GM18870 (cell line): ENCODE results near the gene FBXW11.
"Not testable (repeated sequence)": the region's sequence is repeated elsewhere in the genome, so short reads cannot be mapped to it uniquely, and the experiment has no call there.

Source experiments
- ATAC-seq: cut with Tn5 transposase; IDR thresholded peaks from one replicate; pipeline ENCODE4 v1.9.1; 2021; ENCODE audit warnings: moderate library complexity; ENCODE audit not compliant: unreplicated experiment

The FBXW11 gene

GRCh38 chr5:171915700-171916099 is 90.7 kb downstream of the FBXW11 start:
- not testable (repeated sequence) for ATAC-seq

- no peak for ATAC-seq
These were observed 91.6 kb downstream of the FBXW11 start for GRCh38 chr5:171914726-171915338.

- no peak for ATAC-seq
These were observed 92.5 kb downstream of the FBXW11 start for GRCh38 chr5:171913987-171914273.

GRCh38 chr5:171911152-171911551 is 95.3 kb downstream of the FBXW11 start:
- ATAC-seq: no peak

- ATAC-seq: no peak
These were observed 97.8 kb downstream of the FBXW11 start for GRCh38 chr5:171908638-171909037.

- ATAC-seq: peak; percentile 55
These were observed 98.6 kb downstream of the FBXW11 start for GRCh38 chr5:171907725-171908343.

GRCh38 chr5:171906703-171907590 is 99.5 kb downstream of the FBXW11 start:
- ATAC-seq: peak; percentile 44

GRCh38 chr5:171906066-171906570 is 100.3 kb downstream of the FBXW11 start:
- no peak for ATAC-seq

GRCh38 chr5:171904886-171905285 is 101.6 kb downstream of the FBXW11 start:
- no peak for ATAC-seq

- ATAC-seq: no peak
These were observed 104.7 kb downstream of the FBXW11 start for GRCh38 chr5:171901764-171902163.

GRCh38 chr5:171899792-171900191 is 106.6 kb downstream of the FBXW11 start:
- no peak for ATAC-seq

- no peak for ATAC-seq
These were observed 107.6 kb downstream of the FBXW11 start for GRCh38 chr5:171898879-171899278.

- no peak for ATAC-seq
These were observed 108.1 kb downstream of the FBXW11 start for GRCh38 chr5:171898386-171898785.

- ATAC-seq: no peak
These were observed 109.2 kb downstream of the FBXW11 start for GRCh38 chr5:171897231-171897630.

- no peak for ATAC-seq
These were observed 111.4 kb downstream of the FBXW11 start for GRCh38 chr5:171895081-171895480.

- no peak for ATAC-seq
These were observed 113.0 kb downstream of the FBXW11 start for GRCh38 chr5:171893290-171893886.

- ATAC-seq: no peak
These were observed 114.8 kb downstream of the FBXW11 start for GRCh38 chr5:171891595-171891994.

- no peak for ATAC-seq
These were observed 115.3 kb downstream of the FBXW11 start for GRCh38 chr5:171891150-171891549.

- ATAC-seq: no peak
These were observed 118.4 kb downstream of the FBXW11 start for GRCh38 chr5:171888051-171888481.

- ATAC-seq: not testable (repeated sequence)
These were observed 120.4 kb downstream of the FBXW11 start for GRCh38 chr5:171886037-171886436.

- ATAC-seq: no peak
These were observed 124.3 kb downstream of the FBXW11 start for GRCh38 chr5:171882118-171882517.
